DND-41 (cell line): Measurements from ENCODE around the gene FAM50A.

Experiments used
- EZH2 ChIP-seq: IDR thresholded peaks from 3 replicates; pipeline ENCODE4 v1.6.1; 2012; ENCODE audit warnings: borderline replicate concordance, low read depth, mild to moderate bottlenecking, moderate library complexity, low read length, inconsistent platforms; ENCODE audit not compliant: severe bottlenecking
- TF ChIP-seq, protein P1 (sequence below): IDR thresholded peaks from 2 replicates; pipeline ENCODE4 v1.5.1; 2012; ENCODE audit warnings: borderline replicate concordance, low read length, moderate library complexity, mild to moderate bottlenecking; ENCODE audit not compliant: poor library complexity, severe bottlenecking; ENCODE audit errors: extremely low read depth

DNA sequence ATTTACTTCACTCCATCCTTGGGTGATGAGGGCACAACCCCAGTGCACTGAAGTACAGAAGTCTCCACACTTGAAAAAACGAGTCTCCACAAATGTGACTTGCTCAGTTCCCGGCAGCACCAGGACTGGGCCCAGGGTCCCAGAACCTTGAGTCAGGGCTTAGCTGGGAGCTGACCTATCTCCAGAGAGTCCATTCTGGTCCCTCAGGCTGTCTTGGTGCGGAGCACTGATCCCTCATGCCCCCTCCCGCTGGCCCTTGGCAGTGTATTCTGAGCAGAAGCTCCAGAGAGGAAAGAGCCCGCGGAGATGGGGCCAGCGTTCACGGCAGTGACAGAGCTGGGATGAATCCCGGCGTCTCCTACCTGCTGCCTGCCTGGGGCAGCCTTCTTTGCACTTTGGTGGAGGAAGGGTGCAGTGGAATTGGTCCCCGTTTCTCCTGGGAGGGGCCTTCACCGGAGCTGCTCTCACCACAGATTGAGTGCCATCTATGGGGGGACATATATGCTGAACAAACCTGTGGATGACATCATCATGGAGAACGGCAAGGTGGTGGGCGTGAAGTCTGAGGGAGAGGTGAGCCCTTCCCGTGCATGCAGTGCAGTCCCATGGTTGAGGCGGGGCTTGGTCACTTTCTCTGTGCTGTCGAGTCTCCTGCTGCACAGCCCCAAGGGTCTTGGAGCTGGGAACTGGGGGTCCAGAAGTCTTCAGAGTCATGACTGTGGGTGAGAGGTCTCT, 3.2 kb upstream of the FAM50A start:
- TF ChIP-seq, protein P1, sequence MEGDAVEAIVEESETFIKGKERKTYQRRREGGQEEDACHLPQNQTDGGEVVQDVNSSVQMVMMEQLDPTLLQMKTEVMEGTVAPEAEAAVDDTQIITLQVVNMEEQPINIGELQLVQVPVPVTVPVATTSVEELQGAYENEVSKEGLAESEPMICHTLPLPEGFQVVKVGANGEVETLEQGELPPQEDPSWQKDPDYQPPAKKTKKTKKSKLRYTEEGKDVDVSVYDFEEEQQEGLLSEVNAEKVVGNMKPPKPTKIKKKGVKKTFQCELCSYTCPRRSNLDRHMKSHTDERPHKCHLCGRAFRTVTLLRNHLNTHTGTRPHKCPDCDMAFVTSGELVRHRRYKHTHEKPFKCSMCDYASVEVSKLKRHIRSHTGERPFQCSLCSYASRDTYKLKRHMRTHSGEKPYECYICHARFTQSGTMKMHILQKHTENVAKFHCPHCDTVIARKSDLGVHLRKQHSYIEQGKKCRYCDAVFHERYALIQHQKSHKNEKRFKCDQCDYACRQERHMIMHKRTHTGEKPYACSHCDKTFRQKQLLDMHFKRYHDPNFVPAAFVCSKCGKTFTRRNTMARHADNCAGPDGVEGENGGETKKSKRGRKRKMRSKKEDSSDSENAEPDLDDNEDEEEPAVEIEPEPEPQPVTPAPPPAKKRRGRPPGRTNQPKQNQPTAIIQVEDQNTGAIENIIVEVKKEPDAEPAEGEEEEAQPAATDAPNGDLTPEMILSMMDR, result no peak
- TF ChIP-seq EZH2, result no peak
